ENCODE data around the gene SCNM1. TPM values are rescaled to one million over a fixed set of nuclear protein-coding genes. Genes with fewer than 3 reads are reported as not detected.
A peak's percentile ranks its signal among the peaks of the same experiment; 100 is the strongest.

Gene SCNM1
- total and polyA plus RNA-seq, 9 of the 15 experiments (the other 6 are each of a cell fraction or from before 2014, with no cell fraction given), result 17.2 to 204 (median 63.0) TPM

DNA sequence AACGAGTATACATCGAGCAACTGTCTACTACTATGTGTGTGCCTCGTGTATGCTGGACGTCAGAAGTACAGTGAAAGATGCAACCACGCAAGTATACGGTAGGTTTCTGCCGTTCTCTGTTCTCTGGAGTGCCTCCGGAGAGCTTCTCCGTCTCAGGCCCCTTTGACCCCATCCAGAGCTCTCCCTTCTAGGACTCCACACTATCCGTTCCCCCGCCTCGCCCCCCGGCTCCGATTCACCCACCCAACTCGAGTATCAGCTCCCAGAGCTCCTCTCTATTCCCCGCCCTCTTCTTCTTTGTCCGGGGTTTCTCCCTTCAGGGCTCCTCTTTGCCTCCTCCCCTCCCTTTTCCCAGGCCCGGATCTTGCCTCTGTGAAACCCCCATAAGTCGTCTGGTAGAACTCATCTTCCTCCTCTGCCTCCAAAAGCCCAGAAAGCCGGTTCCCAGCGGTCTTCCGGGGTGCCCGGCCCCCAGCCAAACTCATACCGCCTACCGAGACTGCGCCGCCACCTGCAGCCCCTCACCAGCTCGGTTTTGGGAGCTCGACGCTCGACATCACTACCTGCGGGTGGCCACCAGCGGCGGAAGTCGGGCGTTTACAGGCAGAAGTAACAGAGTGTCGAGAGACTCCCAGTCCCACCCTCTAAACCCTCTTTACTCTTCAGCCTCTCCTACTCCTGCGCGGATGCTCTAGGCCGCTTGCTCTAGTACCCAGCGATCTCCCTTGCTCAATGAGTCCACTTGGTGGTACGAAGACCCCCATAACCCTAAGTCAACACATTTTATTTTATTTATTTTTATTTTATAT, 23.9 kb downstream of the SCNM1 start, which contains the start of gene VPS72 (continued):
- TF ChIP-seq SRF (CRISPR knock-in tag; IDR thresholded peaks at IDR 0.05), result peak in 1 of 2 experiments; percentile 44; a peak in 1 of 4 replicates
- TF ChIP-seq ZMIZ1 (IDR thresholded peaks at IDR 0.05; ENCODE audit: low read depth in 2 of 2, low read length in 2 of 2), result peak; percentile 44 to 98; a peak in 3 of 4 replicates
- no peak for TF ChIP-seq MEIS2 (IDR thresholded peaks at IDR 0.05; ENCODE audit: partially characterized antibody)
- no peak for TF ChIP-seq OTX1 (CRISPR knock-in tag; IDR thresholded peaks at IDR 0.05)
- peak; percentile 88 to 92 for TF ChIP-seq MAZ (CRISPR knock-in tag; conservative IDR thresholded peaks at IDR 0.05 in 1 of 2, IDR thresholded peaks at IDR 0.05 in 1 of 2)
- no peak for TF ChIP-seq MTA2 (IDR thresholded peaks at IDR 0.05; ENCODE audit: low read depth)
- TF ChIP-seq ZNF347 (CRISPR knock-in tag; IDR thresholded peaks at IDR 0.05; ENCODE audit: low read depth), result no peak
- TF ChIP-seq SUPT5H (IDR thresholded peaks at IDR 0.05), result peak; percentile 91
- peak; percentile 86 for TF ChIP-seq ZNF766 (CRISPR knock-in tag; conservative IDR thresholded peaks at IDR 0.05)
